GM21576 (cell line): ENCODE data around the gene RPS6KA4.
"Not testable (repeated sequence)": the region's sequence is repeated elsewhere in the genome, so short reads cannot be mapped to it uniquely, and the experiment has no call there.

Experiments
- ATAC-seq: cut with Tn5 transposase; IDR thresholded peaks from one replicate; pipeline ENCODE4 v1.9.1; 2021; ENCODE audit warnings: mild to moderate bottlenecking, moderate library complexity; ENCODE audit not compliant: unreplicated experiment

RPS6KA4 gene

DNA sequence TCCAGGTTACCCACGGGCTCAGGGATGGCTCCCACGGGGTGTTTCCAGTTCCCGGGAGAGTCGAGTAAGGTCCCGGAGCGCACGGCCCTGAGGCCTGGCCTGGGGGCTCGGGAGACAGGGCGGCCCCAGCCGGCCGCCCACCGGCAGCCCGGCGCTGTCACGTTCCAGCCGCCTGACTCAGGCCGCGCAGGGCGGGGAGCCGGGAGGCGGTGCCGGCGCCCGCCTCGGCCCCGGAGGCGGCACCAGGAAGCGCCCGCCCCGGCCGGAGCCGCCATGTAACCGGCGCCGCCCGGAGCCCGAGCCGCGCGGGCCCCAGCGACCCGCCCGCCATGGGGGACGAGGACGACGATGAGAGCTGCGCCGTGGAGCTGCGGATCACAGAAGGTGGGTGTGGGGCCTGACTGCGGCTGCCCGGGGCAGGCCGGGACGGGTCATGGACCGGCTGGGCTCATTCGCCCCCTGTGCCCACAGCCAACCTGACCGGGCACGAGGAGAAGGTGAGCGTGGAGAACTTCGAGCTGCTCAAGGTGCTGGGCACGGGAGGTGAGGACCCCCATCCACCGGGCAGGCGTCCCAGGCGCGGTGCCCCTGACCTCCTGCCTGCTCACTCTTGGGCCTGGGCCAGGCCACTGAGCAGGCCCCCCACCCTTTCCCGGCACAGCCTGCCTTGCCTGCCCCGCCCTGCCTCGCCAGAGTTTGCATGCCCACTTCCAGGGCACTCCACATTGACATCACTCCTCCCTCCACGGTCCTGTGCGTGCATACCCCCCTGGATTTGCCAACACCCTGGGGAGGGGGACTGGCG lies at the start of gene RPS6KA4:
Gene RPS6KA4, plus strand, starts transcription at position 256 of the 805 bp plus-strand sequence. Its CDS starts 74 bp downstream, at position 330.
- ATAC-seq: peak; percentile 45

DNA sequence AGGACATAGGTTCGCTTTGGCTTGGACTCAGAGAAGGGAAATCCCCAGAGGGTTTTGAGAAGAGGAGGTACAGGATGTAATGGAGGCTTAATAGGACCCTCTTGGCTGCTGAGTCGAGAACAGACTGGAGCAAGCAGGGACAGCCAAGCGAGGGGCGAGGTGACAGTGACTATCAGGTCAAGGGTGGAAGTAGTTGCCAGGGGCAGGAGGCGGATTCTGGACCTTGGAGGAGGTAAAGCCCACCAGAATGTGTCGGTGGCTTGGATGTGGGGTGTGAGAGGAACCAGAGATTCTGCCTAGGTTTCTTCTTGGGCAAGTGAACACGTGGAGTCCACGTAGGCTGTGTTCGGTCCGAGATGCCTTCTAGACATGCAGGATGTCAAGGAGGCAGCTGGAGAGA lies 46.0 kb upstream of the RPS6KA4 start:
- ATAC-seq: no peak

DNA sequence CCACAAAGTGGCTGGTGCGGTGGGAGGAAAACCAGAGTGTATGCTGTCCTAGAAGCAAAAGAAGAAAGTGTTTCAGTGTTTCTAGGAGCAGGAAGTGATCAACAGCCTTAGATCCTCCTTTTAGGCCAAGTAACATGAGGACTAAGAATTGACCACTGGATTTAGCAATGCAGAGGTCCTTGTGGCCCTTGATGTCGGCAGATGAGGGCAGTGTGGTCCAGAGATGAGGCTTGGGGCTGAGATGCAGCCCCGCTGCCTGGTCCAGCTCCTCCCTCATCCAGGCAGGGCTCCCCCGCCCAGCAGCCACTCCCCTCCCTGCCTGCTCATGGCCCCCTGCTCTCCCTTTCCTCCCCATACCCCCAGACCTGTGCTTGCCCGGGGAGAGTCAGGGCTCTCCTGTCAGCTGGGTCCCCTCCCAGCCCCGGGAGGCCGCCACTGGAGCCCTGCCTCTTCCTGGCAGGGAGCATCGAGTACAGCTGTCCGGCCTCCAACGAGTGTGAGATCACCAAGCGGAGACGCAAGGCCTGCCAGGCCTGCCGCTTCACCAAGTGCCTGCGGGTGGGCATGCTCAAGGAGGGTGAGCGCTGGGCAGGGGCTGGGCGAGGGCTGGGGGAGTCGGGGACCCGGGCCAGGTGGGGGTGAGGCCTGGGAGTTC lies 45.3 kb upstream of the RPS6KA4 start:
- no peak for ATAC-seq

DNA sequence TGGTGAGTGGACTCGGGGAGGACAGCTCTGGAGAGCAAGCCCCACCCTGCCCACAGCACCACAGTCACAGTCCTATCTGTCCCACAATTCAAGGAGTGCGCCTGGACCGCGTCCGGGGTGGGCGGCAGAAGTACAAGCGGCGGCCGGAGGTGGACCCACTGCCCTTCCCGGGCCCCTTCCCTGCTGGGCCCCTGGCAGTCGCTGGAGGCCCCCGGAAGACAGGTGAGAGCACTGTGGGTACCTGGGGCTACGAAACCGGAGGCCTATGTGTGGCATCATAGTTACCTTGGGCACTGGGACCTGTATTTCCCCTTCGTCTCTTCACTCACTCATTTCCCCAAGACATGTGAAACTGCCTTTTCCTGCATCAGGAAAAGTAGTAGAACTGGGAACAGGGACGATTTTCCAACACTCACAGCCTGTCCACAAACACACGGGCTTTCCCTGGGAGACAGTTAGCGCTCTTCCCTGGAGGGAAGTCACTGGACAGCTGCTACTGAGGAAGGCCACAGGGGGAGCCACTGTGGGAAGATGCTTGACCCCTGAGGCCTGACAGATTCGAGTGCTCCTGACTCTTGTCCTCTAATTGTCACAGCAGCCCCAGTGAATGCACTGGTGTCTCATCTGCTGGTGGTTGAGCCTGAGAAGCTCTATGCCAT lies 44.7 kb upstream of the RPS6KA4 start:
- no peak for ATAC-seq

DNA sequence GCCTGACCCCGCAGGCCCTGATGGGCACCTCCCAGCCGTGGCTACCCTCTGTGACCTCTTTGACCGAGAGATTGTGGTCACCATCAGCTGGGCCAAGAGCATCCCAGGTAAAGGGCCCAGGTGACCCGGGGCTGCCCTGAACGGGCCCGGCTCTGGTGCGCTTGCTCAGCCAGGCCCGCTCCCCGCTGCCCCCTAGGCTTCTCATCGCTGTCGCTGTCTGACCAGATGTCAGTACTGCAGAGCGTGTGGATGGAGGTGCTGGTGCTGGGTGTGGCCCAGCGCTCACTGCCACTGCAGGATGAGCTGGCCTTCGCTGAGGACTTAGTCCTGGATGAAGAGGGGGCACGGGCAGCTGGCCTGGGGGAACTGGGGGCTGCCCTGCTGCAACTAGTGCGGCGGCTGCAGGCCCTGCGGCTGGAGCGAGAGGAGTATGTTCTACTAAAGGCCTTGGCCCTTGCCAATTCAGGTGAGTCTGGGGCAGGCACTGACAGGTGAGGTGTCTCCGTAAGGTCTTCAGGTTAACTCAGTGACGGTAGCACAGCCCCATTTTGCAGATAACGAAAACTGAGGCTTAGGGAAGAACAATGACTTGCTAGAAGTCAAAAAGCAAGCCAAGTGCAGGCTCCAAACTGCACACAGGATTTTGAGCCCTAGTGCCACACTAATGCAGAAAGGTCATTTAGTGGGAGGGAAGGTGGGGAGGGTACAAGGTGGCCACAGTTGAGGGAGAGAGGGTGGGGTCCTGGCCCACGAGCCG lies 44.0 kb upstream of the RPS6KA4 start:
- ATAC-seq: no peak

DNA sequence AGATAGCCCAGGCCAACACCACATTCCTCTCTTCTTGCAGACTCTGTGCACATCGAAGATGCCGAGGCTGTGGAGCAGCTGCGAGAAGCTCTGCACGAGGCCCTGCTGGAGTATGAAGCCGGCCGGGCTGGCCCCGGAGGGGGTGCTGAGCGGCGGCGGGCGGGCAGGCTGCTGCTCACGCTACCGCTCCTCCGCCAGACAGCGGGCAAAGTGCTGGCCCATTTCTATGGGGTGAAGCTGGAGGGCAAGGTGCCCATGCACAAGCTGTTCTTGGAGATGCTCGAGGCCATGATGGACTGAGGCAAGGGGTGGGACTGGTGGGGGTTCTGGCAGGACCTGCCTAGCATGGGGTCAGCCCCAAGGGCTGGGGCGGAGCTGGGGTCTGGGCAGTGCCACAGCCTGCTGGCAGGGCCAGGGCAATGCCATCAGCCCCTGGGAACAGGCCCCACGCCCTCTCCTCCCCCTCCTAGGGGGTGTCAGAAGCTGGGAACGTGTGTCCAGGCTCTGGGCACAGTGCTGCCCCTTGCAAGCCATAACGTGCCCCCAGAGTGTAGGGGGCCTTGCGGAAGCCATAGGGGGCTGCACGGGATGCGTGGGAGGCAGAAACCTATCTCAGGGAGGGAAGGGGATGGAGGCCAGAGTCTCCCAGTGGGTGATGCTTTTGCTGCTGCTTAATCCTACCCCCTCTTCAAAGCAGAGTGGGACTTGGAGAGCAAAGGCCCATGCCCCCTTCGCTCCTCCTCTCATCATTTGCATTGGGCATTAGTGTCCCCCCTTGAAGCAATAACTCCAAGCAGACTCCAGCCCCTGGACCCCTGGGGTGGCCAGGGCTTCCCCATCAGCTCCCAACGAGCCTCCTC lies 43.1 kb upstream of the RPS6KA4 start:
- ATAC-seq: not testable (repeated sequence)

DNA sequence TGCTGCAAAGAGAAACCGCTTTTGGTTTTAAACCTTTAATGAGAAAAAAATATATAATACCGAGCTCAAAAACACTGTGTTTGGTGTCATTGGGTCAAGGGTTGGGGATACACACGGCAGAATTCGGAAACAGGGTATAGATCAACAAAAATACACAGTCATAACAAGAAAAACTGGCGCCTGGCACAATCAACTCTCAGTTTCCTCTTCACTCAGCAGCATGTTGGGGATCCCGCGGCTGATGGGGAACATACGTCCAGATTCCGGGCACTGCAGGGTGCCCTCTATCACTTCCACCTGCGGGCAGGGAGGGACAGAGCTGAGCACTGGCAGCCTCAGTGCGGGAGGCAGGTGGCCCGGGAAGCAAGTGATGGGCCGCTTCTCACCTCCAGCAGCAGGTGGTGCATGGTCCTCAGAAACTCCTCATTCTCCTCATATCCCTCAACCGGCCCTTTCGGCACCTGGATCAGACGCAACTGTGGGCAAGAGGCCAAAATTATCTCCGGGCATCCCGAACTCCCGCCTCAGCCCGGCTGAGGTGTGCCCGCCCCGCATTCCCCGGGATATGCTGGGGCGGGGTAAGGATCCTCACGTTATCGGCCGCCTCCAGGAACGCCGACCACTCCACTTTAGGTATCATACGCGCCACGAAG lies 42.2 kb upstream of the RPS6KA4 start:
- ATAC-seq: peak; percentile 6

DNA sequence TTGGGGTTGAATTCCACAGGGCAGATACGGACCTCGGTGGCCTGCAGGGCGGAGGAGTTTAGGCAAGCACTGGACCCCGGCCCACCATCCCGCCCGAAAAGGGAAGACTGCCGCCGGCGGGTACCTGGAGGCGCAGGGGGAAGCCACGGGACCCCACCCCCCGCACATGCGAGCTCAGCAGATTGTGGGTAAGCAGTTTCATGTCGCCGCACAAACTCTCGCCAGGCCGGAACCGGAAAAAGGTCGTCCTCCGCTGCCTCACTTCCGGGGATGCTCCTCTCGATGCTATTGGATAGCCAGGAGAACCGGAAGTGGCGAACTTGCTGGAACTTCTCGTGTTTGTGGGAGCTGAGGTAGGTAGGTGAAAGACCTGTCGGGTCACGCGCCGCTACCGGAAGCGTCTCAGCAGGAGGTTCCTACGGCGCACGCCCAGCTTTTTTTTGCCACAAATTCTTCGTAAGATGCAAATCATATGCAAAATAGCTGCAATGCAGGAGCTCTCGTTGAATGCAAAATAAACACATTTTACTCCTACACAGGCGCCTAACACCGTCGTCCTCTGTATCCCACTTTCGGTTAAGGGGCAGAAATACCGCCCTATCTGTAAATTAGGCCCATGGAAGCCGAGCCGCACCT lies 41.5 kb upstream of the RPS6KA4 start, which contains the start of gene TRMT112:
Gene TRMT112, minus strand, starts transcription at position 235 of the 636 bp plus-strand sequence. Its CDS starts 33 bp downstream, at position 202.
- ATAC-seq: peak; percentile 49

DNA sequence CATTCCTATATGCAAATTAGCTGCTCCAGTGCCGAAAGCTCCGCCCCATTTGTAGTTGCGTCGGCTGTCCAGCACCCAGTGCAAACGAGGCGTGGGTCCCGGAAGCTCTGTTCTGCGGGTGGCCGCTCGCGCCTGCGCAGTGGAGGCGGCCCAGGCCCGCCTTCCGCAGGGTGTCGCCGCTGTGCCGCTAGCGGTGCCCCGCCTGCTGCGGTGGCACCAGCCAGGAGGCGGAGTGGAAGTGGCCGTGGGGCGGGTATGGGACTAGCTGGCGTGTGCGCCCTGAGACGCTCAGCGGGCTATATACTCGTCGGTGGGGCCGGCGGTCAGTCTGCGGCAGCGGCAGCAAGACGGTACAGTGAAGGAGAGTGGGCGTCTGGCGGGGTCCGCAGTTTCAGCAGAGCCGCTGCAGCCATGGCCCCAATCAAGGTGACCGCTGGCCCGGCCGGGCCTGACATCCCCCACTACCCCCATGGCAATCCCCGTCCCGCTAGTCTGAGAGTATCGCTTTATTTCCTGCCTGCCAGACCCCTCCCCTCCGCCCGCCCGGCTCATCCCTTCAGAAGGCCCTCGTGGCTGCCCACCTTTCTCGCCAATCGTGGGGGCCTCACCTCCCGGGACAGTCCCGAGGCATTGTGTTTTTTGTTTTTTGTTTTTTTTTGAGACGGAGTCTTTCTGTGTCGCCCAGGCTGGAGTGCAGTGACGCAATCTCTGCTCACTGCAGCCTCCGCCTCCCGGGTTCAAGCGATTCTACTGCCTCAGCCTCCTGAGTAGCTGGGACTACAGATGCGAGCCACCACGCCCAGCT lies 40.8 kb upstream of the RPS6KA4 start, which contains the start of gene PRDX5:
Gene PRDX5, plus strand, starts transcription at position 161 of the 805 bp plus-strand sequence. Its CDS starts 95 bp downstream, at position 256.
- peak; percentile 64 for ATAC-seq

DNA sequence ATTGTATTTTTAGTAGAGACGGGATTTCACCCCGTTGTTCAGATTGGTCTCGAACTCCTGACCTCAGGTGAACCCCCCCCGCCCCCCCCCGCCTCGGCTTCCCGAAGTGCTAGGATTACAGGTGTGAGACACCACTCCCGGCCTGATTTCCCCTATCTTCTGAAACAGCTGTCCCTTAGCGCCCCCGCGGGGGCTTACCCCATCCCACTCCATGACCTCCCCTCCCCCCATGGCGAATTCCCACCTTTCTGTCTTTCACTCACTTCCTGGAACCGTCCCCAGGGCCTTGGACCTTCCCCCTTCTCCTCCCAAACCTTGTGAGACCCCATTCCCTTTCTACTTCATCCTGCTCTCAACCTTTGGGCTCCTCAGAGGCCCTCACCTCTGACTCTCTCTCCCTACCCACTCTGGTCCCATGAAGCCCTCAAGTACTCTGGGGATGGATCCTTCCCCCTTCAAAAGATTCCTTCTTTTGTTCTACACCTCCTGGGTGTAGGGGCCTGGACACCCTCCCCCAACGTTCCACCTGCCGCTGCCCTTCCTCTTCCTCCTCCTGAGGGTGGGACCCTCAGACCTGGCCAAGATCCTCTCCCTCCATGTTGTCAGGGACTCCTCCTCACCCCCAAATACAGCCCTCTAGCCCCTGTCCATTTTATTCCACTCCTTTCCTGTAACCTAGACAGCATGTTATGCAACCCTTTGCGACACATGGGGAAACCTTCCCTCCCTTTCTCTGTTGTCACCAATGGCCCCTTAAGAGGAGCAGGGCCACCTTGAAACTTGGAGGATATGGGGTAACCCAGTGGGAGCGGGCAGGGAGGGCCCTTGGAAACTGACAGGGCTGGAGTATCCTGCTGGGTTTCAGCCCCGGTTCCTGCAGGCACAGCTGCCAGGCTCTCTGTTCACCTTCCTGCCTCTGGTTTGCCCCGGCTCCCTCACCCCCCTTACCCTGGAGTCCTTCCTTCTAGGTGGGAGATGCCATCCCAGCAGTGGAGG lies 39.9 kb upstream of the RPS6KA4 start:
- no peak for ATAC-seq

DNA sequence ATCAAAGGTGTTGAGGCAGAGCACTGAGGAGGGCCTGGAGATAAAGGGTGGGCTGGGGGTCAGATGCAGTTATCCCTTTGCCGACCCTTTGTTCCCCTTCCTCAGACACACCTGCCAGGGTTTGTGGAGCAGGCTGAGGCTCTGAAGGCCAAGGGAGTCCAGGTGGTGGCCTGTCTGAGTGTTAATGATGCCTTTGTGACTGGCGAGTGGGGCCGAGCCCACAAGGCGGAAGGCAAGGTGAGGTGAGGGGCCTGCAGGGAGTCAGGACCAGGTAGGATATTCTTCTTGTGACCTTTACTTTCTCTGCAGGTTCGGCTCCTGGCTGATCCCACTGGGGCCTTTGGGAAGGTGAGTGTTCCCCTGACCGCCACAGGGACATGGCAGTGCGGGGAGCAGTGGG lies 38.4 kb upstream of the RPS6KA4 start:
- no peak for ATAC-seq

DNA sequence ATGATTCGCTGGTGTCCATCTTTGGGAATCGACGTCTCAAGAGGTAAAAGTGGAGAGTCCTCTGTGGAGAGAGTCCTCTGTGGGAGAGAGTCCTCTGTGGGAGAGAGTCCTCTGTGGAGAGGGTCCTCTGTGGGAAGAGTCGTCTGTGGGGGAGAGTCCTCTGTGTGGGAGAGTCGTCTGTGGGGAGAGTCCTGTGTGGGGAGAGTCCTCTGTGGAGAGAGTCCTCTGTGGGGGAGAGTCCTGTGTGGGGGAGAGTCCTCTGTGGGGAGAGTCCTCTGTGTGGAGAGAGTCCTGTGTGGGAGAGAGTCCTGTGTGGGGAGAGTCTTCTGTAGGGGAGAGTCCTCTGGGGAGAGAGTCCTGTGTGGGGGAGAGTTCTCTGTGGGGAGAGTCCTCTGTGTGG lies 37.9 kb upstream of the RPS6KA4 start:
- ATAC-seq: no peak

DNA sequence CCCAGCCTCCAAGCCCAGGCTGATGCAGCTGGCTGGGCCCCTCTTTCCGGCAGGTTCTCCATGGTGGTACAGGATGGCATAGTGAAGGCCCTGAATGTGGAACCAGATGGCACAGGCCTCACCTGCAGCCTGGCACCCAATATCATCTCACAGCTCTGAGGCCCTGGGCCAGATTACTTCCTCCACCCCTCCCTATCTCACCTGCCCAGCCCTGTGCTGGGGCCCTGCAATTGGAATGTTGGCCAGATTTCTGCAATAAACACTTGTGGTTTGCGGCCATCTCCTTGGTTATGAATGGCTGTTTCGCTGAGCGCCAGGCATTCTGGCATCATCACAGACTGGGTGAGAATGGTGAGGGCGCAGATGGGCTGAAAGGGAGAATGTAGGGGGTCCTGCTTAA lies 37.4 kb upstream of the RPS6KA4 start:
- ATAC-seq: no peak

DNA sequence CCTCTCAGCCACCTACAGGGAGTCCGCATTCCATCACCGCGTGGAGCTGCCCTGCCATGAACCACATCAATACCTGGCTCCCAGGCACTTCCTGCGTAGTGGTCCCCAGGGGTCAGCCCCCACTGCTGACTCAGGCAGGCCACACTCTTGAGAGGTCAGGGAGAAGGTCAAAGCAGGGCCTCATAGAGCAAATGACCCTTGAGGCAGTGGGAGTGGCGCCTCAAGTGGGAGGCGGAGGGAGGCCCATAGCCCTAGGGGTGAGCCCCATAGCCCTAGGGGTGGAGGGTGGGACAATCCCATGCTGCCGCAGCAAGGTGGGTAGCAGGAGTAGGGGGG lies 36.1 kb upstream of the RPS6KA4 start:
- ATAC-seq: no peak

DNA sequence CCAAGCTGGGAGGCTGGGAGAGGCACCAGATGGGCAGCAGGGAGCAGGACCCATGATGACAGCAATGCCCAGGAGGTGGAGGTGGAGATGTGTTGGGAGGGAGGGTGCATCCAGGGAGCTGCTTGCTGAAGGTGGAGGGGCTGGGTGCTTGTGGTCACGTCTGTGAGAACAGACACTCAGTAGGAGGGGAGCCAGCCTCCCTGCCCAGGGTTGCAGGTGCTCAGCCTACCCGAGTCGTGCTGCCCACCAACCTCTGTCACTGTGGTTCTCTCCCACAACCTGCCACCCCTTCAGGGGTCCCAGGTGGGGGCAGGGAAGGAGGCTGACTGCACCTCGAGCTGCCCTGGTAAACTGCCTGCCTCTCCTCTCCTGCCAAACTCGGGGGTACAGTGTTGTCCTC lies 35.6 kb upstream of the RPS6KA4 start:
- no peak for ATAC-seq

DNA sequence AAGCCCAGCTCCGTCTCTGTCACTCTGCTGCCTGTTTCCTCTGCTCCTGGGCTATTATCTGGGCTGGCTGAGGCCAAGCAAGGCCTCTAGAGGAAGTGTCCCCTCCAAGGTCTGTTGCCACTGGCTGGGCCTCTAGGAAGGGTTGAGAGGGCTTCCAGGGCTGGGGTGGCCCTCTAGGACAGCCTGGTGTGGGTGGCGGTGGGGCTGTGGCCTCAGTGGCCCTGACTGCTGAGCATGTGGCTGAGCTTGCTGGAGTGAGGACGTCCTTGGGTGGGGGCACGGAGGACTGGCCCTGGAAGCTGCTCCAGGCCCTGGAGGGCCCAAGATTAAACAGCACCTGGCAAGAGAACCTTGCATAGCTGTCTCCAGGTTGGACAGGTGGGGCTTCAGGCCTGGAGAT lies 35.0 kb upstream of the RPS6KA4 start:
- not testable (repeated sequence) for ATAC-seq
